ENCODE measurements around the gene OSBPL10. TPM values are rescaled to one million over a fixed set of nuclear protein-coding genes. Genes with fewer than 3 reads are reported as not detected.

OSBPL10 gene
- polyA plus RNA-seq, 1 donor from 2014 or later = 2.0 TPM

GRCh38 chr3:31622636-31623288 is 358.3 kb downstream of the OSBPL10 start:
- peaks cover 4% of the 10 kb centered on the region for H3K36me3 ChIP-seq (ENCODE audit: insufficient read depth, low read length)

GRCh38 chr3:31621314-31621713 is 359.7 kb downstream of the OSBPL10 start:
- Histone ChIP-seq H3K27ac (ENCODE audit: low read length) (no peak overlapping the region), H3K9me3 (ENCODE audit: low read length) (no peaks in the 10 kb centered on the region), H3K9ac (ENCODE audit: low read length) (no peak overlapping the region), H3K36me3 (ENCODE audit: insufficient read depth, low read length) (peaks cover 4% of the 10 kb centered on the region), H3K9me2 (ENCODE audit: insufficient read depth, low read length) (no peaks in the 10 kb centered on the region), H3K4me3 (ENCODE audit: low read length) (no peak overlapping the region), H3F3A (ENCODE audit: insufficient read depth, low read length, poor library complexity, severe bottlenecking) (no peaks in the 10 kb centered on the region), H3K4me2 (ENCODE audit: low read length) (no peak overlapping the region), H3K79me2 (replicated peaks; ENCODE audit: insufficient read depth, low read length) (no peaks in the 10 kb centered on the region), H2AFZ (ENCODE audit: low read depth, low read length) (no peak overlapping the region), H3K27me3 (ENCODE audit: insufficient read depth, low read depth, low read length) (no peaks in the 10 kb centered on the region), H4K20me1 (ENCODE audit: insufficient read depth) (no peaks in the 10 kb centered on the region)
- no peak for TF ChIP-seq MXI1 (conservative IDR thresholded peaks at IDR 0.05; ENCODE audit: poor library complexity, severe bottlenecking)
- TF ChIP-seq REST (IDR thresholded peaks at IDR 0.05; ENCODE audit: borderline replicate concordance) = no peak

More at GRCh38 chr3:31622636-31623288, 358.3 kb downstream of the OSBPL10 start:
- no peaks in the 10 kb centered on the region for H3F3A ChIP-seq (ENCODE audit: insufficient read depth, low read length, poor library complexity, severe bottlenecking)
- H3K27ac ChIP-seq (ENCODE audit: low read length) = no peak overlapping the region
- no peak overlapping the region for H3K4me3 ChIP-seq (ENCODE audit: low read length)
- no peak overlapping the region for H2AFZ ChIP-seq (ENCODE audit: low read depth, low read length)
- H3K4me2 ChIP-seq (ENCODE audit: low read length) = no peak overlapping the region
- H3K9me3 ChIP-seq (ENCODE audit: low read length) = no peaks in the 10 kb centered on the region
- no peaks in the 10 kb centered on the region for H3K79me2 ChIP-seq (replicated peaks; ENCODE audit: insufficient read depth, low read length)
- no peaks in the 10 kb centered on the region for H4K20me1 ChIP-seq (ENCODE audit: insufficient read depth)
- no peaks in the 10 kb centered on the region for H3K27me3 ChIP-seq (ENCODE audit: insufficient read depth, low read depth, low read length)
- no peak overlapping the region for H3K9ac ChIP-seq (ENCODE audit: low read length)
- H3K9me2 ChIP-seq (ENCODE audit: insufficient read depth, low read length) = no peaks in the 10 kb centered on the region
- TF ChIP-seq REST (IDR thresholded peaks at IDR 0.05; ENCODE audit: borderline replicate concordance) = no peak
- TF ChIP-seq POLR2AphosphoS5 (IDR thresholded peaks at IDR 0.05) = no peak
- no peak for TF ChIP-seq EZH2 (IDR thresholded peaks at IDR 0.05; ENCODE audit: borderline replicate concordance, insufficient read depth, low read length, poor library complexity, severe bottlenecking)
- TF ChIP-seq RAD21 (conservative IDR thresholded peaks at IDR 0.05) = no peak
- no peak for TF ChIP-seq SMC3 (conservative IDR thresholded peaks at IDR 0.05; ENCODE audit: poor library complexity)
- no peak for TF ChIP-seq TAF1 (IDR thresholded peaks at IDR 0.05; ENCODE audit: low read depth)
- no peak for TF ChIP-seq MXI1 (conservative IDR thresholded peaks at IDR 0.05; ENCODE audit: poor library complexity, severe bottlenecking)
- TF ChIP-seq, protein P1, sequence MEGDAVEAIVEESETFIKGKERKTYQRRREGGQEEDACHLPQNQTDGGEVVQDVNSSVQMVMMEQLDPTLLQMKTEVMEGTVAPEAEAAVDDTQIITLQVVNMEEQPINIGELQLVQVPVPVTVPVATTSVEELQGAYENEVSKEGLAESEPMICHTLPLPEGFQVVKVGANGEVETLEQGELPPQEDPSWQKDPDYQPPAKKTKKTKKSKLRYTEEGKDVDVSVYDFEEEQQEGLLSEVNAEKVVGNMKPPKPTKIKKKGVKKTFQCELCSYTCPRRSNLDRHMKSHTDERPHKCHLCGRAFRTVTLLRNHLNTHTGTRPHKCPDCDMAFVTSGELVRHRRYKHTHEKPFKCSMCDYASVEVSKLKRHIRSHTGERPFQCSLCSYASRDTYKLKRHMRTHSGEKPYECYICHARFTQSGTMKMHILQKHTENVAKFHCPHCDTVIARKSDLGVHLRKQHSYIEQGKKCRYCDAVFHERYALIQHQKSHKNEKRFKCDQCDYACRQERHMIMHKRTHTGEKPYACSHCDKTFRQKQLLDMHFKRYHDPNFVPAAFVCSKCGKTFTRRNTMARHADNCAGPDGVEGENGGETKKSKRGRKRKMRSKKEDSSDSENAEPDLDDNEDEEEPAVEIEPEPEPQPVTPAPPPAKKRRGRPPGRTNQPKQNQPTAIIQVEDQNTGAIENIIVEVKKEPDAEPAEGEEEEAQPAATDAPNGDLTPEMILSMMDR (IDR thresholded peaks at IDR 0.05; ENCODE audit: poor library complexity, severe bottlenecking) = no peak
- no peak for TF ChIP-seq EP300 (conservative IDR thresholded peaks at IDR 0.05; ENCODE audit: poor library complexity, severe bottlenecking)

All from neural cell (in vitro differentiated cells).